PC-9 (cell line): ENCODE data around the gene REEP3. TPM values are rescaled to one million over a fixed set of nuclear protein-coding genes. Genes with fewer than 3 reads are reported as not detected.

Experiments
- BruUV-seq: library from RNA; stranded (reverse); fragments of 400-500 nt; replicated peaks from 2 replicates; lab custom pipeline; 2021; lab: Mats Ljungman, UMichigan
- CTCF ChIA-PET: fragments of 300-600 bp; sonication (Branson Sonifier 250); formaldehyde crosslinking; loops from one replicate; lab custom pipeline; 2022; ENCODE audit warnings: antibody characterized with exemption; lab: Charles Lee
- POLR2A ChIA-PET: fragments of 300-600 bp; sonication (Branson Sonifier 250); formaldehyde crosslinking; loops from one replicate; lab custom pipeline; 2022; ENCODE audit warnings: antibody characterized with exemption; ENCODE audit not compliant: unreplicated experiment; lab: Charles Lee
- DNase-seq, 2 experiments: peaks; one replicate each; pipeline versions ENCODE4 v3.0.0 to v3.0.0-alpha.2; 2015 to 2022; ENCODE audit warnings: mixed read lengths in 1 of 2
- H2AFZ ChIP-seq: fragments of 200-600 bp; sonication (generic); 2 replicates; pipeline ENCODE4 v1.8.1; 2017; ENCODE audit warnings: antibody characterized with exemption
- H3F3A ChIP-seq: fragments of 200-600 bp; sonication (generic); 2 replicates; pipeline ENCODE4 v1.8.1; 2017; ENCODE audit warnings: antibody characterized with exemption, mild to moderate bottlenecking, low read depth; ENCODE audit not compliant: insufficient read depth
- H3K27ac ChIP-seq: fragments of 200-600 bp; sonication (generic); 2 replicates; pipeline ENCODE4 v1.6.1; 2016; ENCODE audit warnings: mixed run types
- H3K27me3 ChIP-seq: fragments of 200-600 bp; sonication (generic); 2 replicates; pipeline ENCODE4 v1.6.1; 2016; ENCODE audit warnings: low read depth, mixed run types; ENCODE audit not compliant: insufficient read depth
- H3K36me3 ChIP-seq: fragments of 200-600 bp; sonication (generic); 2 replicates; pipeline ENCODE4 v1.6.1; 2016; ENCODE audit warnings: low read depth, mixed run types
- H3K4me1 ChIP-seq: fragments of 200-600 bp; sonication (generic); replicated peaks from 2 replicates; pipeline ENCODE4 v1.6.1; 2016; ENCODE audit warnings: mixed run types; ENCODE audit not compliant: insufficient read depth
- H3K4me2 ChIP-seq: fragments of 200-600 bp; sonication (generic); 2 replicates; pipeline ENCODE4 v1.6.1; 2017; ENCODE audit warnings: mixed run types
- H3K4me3 ChIP-seq: fragments of 200-600 bp; sonication (generic); 2 replicates; pipeline ENCODE4 v1.6.1; 2016; ENCODE audit warnings: mixed run types
- H3K79me2 ChIP-seq: fragments of 200-600 bp; sonication (generic); 2 replicates; pipeline ENCODE4 v1.6.1; 2017; ENCODE audit warnings: low read depth, mixed run types
- H3K9me2 ChIP-seq: fragments of 200-600 bp; sonication (generic); 2 replicates; pipeline ENCODE4 v1.8.1; 2017; ENCODE audit warnings: mild to moderate bottlenecking; ENCODE audit not compliant: insufficient read depth
- H3K9me3 ChIP-seq: fragments of 200-600 bp; sonication (generic); 2 replicates; pipeline ENCODE4 v1.8.1; 2016; ENCODE audit warnings: low read depth; ENCODE audit not compliant: insufficient read depth
- H4K20me1 ChIP-seq: fragments of 200-600 bp; sonication (generic); 2 replicates; pipeline ENCODE4 v1.8.1; 2017; ENCODE audit not compliant: insufficient read depth
- EZH2 ChIP-seq: fragments of 200-600 bp; sonication (generic); IDR thresholded peaks from 2 replicates; pipeline ENCODE4 v1.8.0; 2017; ENCODE audit warnings: antibody characterized with exemption, low read depth
- intact Hi-C: fragments of 100-400 bp; cut with micrococcal nuclease; formaldehyde crosslinking; loops from one replicate; pipeline ENCODE4 v1.10.0; 2022; ENCODE audit not compliant: unreplicated experiment
- total RNA-seq: library from RNA; stranded (reverse); gene quantifications from 2 replicates; pipeline ENCODE4 v1.2.3, GENCODE V29; 2021
- TF ChIP-seq, protein P1 (sequence below): fragments of 200-600 bp; sonication (generic); conservative IDR thresholded peaks from 2 replicates; pipeline ENCODE4 v1.6.1; 2017; ENCODE audit warnings: mixed run types, antibody characterized with exemption, mild to moderate bottlenecking, moderate library complexity

Gene REEP3
- total RNA-seq, 1 experiment from 2014 or later = 56.4 TPM

GRCh38 chr10:63478564-63478963 lies 42.6 kb upstream of the REEP3 start:
- Histone ChIP-seq H3K79me2 (peaks cover 68% of the 10 kb centered on the region), H3K9me3 (no peaks in the 10 kb centered on the region), H3F3A (no peaks in the 10 kb centered on the region), H3K4me1 (0 out of 2 replicates have a peak, but pooled peaks cover 7% of the 10 kb centered on the region), H3K27ac (no peak overlapping the region), H3K4me3 (no peak overlapping the region), H4K20me1 (no peaks in the 10 kb centered on the region; the same call in 1 of the 2 replicates), H2AFZ (no peak overlapping the region), H3K36me3 (no peaks in the 10 kb centered on the region), H3K4me2 (no peak overlapping the region), H3K27me3 (no peaks in the 10 kb centered on the region), H3K9me2 (no peaks in the 10 kb centered on the region)
- no TSS peak for BruUV-seq
- intact Hi-C loops = no loop called here
- CTCF ChIA-PET = interaction anchor here (0.7 kb wide), 1 partner anchor 67 kb away, joined by 8 read pairs; no protein-coding TSS in a partner anchor
- TF ChIP-seq, protein P1, sequence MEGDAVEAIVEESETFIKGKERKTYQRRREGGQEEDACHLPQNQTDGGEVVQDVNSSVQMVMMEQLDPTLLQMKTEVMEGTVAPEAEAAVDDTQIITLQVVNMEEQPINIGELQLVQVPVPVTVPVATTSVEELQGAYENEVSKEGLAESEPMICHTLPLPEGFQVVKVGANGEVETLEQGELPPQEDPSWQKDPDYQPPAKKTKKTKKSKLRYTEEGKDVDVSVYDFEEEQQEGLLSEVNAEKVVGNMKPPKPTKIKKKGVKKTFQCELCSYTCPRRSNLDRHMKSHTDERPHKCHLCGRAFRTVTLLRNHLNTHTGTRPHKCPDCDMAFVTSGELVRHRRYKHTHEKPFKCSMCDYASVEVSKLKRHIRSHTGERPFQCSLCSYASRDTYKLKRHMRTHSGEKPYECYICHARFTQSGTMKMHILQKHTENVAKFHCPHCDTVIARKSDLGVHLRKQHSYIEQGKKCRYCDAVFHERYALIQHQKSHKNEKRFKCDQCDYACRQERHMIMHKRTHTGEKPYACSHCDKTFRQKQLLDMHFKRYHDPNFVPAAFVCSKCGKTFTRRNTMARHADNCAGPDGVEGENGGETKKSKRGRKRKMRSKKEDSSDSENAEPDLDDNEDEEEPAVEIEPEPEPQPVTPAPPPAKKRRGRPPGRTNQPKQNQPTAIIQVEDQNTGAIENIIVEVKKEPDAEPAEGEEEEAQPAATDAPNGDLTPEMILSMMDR = no peak
- TF ChIP-seq EZH2 = no peak
- DNase-seq = no peak
- POLR2A ChIA-PET = no interaction called here

DNA sequence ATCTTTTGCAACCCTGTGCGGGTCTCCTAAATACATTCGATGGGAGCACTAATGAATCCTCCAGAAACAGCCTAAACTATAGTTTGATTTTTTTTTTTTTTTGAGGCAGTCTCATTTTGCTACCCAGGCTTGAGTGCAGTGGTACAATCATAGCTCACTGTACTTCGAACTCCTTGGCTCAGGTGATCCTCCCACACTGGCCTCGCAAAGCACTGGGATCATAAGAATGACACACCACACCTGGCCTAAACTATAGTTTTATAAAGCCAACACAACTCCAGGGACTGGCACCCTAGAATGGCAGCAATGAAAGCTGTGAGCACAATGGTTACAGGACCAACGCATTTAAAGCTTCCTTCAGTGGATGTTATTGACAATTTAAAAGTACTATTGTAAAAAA lies 41.0 kb upstream of the REEP3 start:
- POLR2A ChIA-PET = no interaction called here
- Histone ChIP-seq H3K27me3 (no peaks in the 10 kb centered on the region), H3K79me2 (peaks cover 57% of the 10 kb centered on the region), H3K4me3 (no peak overlapping the region), H3F3A (peaks cover 3% of the 10 kb centered on the region; the same call in 1 of the 2 replicates), H2AFZ (no peak overlapping the region), H3K9me2 (no peaks in the 10 kb centered on the region), H3K4me1 (0 out of 2 replicates have a peak, but pooled peaks cover 7% of the 10 kb centered on the region), H3K9me3 (no peaks in the 10 kb centered on the region), H3K27ac (no peak overlapping the region), H4K20me1 (no peaks in the 10 kb centered on the region; the same call in 1 of the 2 replicates), H3K4me2 (no peak overlapping the region), H3K36me3 (no peaks in the 10 kb centered on the region)
- intact Hi-C loops = no loop called here
- no TSS peak for BruUV-seq
- DNase-seq = no peak
- CTCF ChIA-PET = no interaction called here
- no peak for TF ChIP-seq EZH2
- TF ChIP-seq, protein P1 = no peak

- H3K4me1 ChIP-seq = 0 out of 2 replicates have a peak, but pooled peaks cover 4% of the 10 kb centered on the region
- no peaks in the 10 kb centered on the region; the same call in 1 of the 2 replicates for H4K20me1 ChIP-seq
- CTCF ChIA-PET = no interaction called here
- H3K9me3 ChIP-seq = no peaks in the 10 kb centered on the region
- H3K9me2 ChIP-seq = no peaks in the 10 kb centered on the region
- H3K27me3 ChIP-seq = no peaks in the 10 kb centered on the region
- no peak for DNase-seq
- TF ChIP-seq EZH2 = no peak
- TF ChIP-seq, protein P1 = no peak
- no TSS peak for BruUV-seq
- no peak overlapping the region for H3K27ac ChIP-seq
- H3K36me3 ChIP-seq = no peaks in the 10 kb centered on the region
- no peak overlapping the region for H2AFZ ChIP-seq
- intact Hi-C loops = no loop called here
- peaks cover 48% of the 10 kb centered on the region for H3K79me2 ChIP-seq
- peaks cover 3% of the 10 kb centered on the region; the same call in 1 of the 2 replicates for H3F3A ChIP-seq
- H3K4me3 ChIP-seq = no peak overlapping the region
- POLR2A ChIA-PET = interaction anchor here (0.7 kb wide), 1 partner anchor 9 kb away, joined by 3 read pairs; no protein-coding TSS in a partner anchor
- H3K4me2 ChIP-seq = no peak overlapping the region
Measured at GRCh38 chr10:63481815-63482421, 39.3 kb upstream of the REEP3 start.
